Measurements from ENCODE around the gene CES4A.

DNA sequence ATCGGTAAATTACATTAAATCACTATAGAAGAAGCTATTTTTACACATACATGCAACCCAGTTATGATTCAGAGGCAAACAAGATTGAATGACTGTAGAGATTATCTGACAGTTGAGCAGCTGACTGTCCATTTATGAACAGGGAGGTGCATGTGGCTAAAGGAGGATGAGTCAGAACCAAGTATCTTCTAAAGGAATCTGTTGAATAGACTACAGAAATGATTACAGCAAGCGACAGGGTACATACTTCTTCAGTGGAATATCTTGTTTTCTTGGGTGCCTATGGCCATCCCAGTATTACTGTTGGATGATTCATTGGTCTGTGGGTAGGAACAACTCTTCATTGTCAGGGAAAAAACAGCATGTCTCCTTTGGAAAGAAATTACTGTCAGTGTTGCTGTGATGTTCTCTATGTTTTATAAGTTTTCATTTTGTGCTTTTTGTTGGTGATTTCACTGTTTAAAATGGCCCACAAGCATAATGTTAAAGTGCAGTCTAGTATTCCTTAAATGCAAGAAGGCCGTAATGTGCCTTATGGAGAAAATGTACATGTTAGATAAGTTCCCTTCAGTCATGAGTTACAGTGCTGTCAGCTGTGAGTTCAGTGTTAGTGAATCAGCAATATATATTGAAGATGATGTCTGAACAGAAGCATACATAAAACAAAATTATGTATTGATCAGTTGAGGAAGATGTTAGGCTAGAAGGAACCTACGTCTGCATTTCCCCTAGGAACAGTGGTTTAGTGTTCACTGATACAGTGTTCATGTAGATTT lies 67.5 kb downstream of the CES4A start:
- TF ChIP-seq CTCF (IDR thresholded peaks at IDR 0.05) (no peak), EZH2 (IDR thresholded peaks at IDR 0.05) (no peak)
